ENCODE data around the gene CD207.

The CD207 gene

GRCh38 chr2:70822843-70823242 is 12.8 kb downstream of the CD207 start:
- Histone ChIP-seq H3K4me3 (no peak overlapping the region), H3K4me1 (peaks cover 0 to 38% (median 7%) of the 10 kb centered on the region in 10 experiments; a peak in 12 of 20 replicates), H4K20me1 (no peaks in the 10 kb centered on the region), H3K27ac (no peak overlapping the region), H3K27me3 (no peaks in the 10 kb centered on the region), H3K9ac (no peak overlapping the region), H3K36me3 (no peaks in the 10 kb centered on the region), H3K9me3 (replicated peaks in 1 of 11) (no peaks in the 10 kb centered on the region), H3K4me2 (peak overlapping the region in 5 of 11 experiments; percentile 2 to 65 (median 22); a peak in 7 of 22 replicates)
- no peak for TF ChIP-seq Cebpa-rat (IDR thresholded peaks at IDR 0.05)

- no peak within 1 kb of the TSS for H3K27ac ChIP-seq
- TF ChIP-seq Cebpa-rat (IDR thresholded peaks at IDR 0.05), result no peak
- peaks cover 0 to 25% (median 0%) of the 10 kb centered on the region in 10 experiments; a peak in 7 of 20 replicates for H3K4me1 ChIP-seq
- H3K36me3 ChIP-seq, result no peaks in the 10 kb centered on the region
- H4K20me1 ChIP-seq, result no peaks in the 10 kb centered on the region
- H3K9ac ChIP-seq, result no peak within 1 kb of the TSS
- no peak within 1 kb of the TSS for H3K4me2 ChIP-seq
- H3K9me3 ChIP-seq (replicated peaks in 1 of 11), result no peaks in the 10 kb centered on the region
- H3K4me3 ChIP-seq, result no peak within 1 kb of the TSS
- H3K27me3 ChIP-seq, result no peaks in the 10 kb centered on the region
Measured at GRCh38 chr2:70820499-70820898, 15.1 kb downstream of the CD207 start, which contains the start of gene CLEC4F. CLEC4F (minus strand) TSS chr2:70820599; CDS start chr2:70820523, 76 bp downstream.

- peaks cover 0 to 2% (median 0%) of the 10 kb centered on the region in 10 experiments; a peak in 4 of 20 replicates for H3K4me1 ChIP-seq
- H4K20me1 ChIP-seq, result no peaks in the 10 kb centered on the region
- no peaks in the 10 kb centered on the region for H3K36me3 ChIP-seq
- no peaks in the 10 kb centered on the region for H3K27me3 ChIP-seq
- no peak overlapping the region for H3K27ac ChIP-seq
- no peak overlapping the region for H3K4me2 ChIP-seq
- H3K9me3 ChIP-seq (replicated peaks in 1 of 11), result no peaks in the 10 kb centered on the region
- no peak overlapping the region for H3K4me3 ChIP-seq
- no peak overlapping the region for H3K9ac ChIP-seq
- no peak for TF ChIP-seq Cebpa-rat (IDR thresholded peaks at IDR 0.05)
Measured at GRCh38 chr2:70817284-70817954, 18.2 kb downstream of the CD207 start.

GRCh38 chr2:70816726-70817125 is 18.9 kb downstream of the CD207 start:
- no peaks in the 10 kb centered on the region for H3K4me1 ChIP-seq

GRCh38 chr2:70808983-70809958 is 26.3 kb downstream of the CD207 start:
- Histone ChIP-seq H3K27me3 (no peaks in the 10 kb centered on the region), H3K9ac (no peak overlapping the region), H3K36me3 (no peaks in the 10 kb centered on the region), H4K20me1 (no peaks in the 10 kb centered on the region), H3K4me1 (no peaks in the 10 kb centered on the region), H3K9me3 (replicated peaks in 1 of 11) (peaks cover 0 to 6% (median 0%) of the 10 kb centered on the region in 11 experiments; a peak in 3 of 22 replicates), H3K27ac (no peak overlapping the region), H3K4me3 (no peak overlapping the region), H3K4me2 (no peak overlapping the region)
- no peak for TF ChIP-seq Cebpa-rat (IDR thresholded peaks at IDR 0.05)

More at GRCh38 chr2:70816726-70817125, 18.9 kb downstream of the CD207 start:
- no peak for TF ChIP-seq Cebpa-rat (IDR thresholded peaks at IDR 0.05)
- H3K27ac ChIP-seq, result no peak overlapping the region
- no peaks in the 10 kb centered on the region for H3K27me3 ChIP-seq
- no peak overlapping the region for H3K4me2 ChIP-seq
- no peaks in the 10 kb centered on the region for H3K9me3 ChIP-seq (replicated peaks in 1 of 11)
- H4K20me1 ChIP-seq, result no peaks in the 10 kb centered on the region
- no peak overlapping the region for H3K9ac ChIP-seq
- no peak overlapping the region for H3K4me3 ChIP-seq
- no peaks in the 10 kb centered on the region for H3K36me3 ChIP-seq

GRCh38 chr2:70807828-70808118 is 27.8 kb downstream of the CD207 start:
- Histone ChIP-seq H3K36me3 (no peaks in the 10 kb centered on the region), H3K9ac (no peak overlapping the region), H3K4me3 (no peak overlapping the region), H3K27me3 (no peaks in the 10 kb centered on the region), H3K27ac (no peak overlapping the region), H4K20me1 (no peaks in the 10 kb centered on the region), H3K4me2 (no peak overlapping the region), H3K9me3 (replicated peaks in 1 of 11) (peaks cover 0 to 6% (median 0%) of the 10 kb centered on the region in 11 experiments; a peak in 3 of 22 replicates), H3K4me1 (no peaks in the 10 kb centered on the region)
- TF ChIP-seq Cebpa-rat (IDR thresholded peaks at IDR 0.05), result no peak

- TF ChIP-seq Cebpa-rat (IDR thresholded peaks at IDR 0.05), result no peak
Measured at GRCh38 chr2:70807102-70807827, 28.4 kb downstream of the CD207 start.

GRCh38 chr2:70806620-70807019 is 29.0 kb downstream of the CD207 start:
- no peaks in the 10 kb centered on the region for H3K27me3 ChIP-seq

More at GRCh38 chr2:70807102-70807827, 28.4 kb downstream of the CD207 start:
- Histone ChIP-seq H3K36me3 (no peaks in the 10 kb centered on the region), H4K20me1 (no peaks in the 10 kb centered on the region), H3K4me2 (no peak overlapping the region), H3K9me3 (replicated peaks in 1 of 11) (peaks cover 0 to 6% (median 0%) of the 10 kb centered on the region in 11 experiments; a peak in 3 of 22 replicates), H3K9ac (no peak overlapping the region), H3K4me3 (no peak overlapping the region), H3K27me3 (no peaks in the 10 kb centered on the region), H3K4me1 (no peaks in the 10 kb centered on the region), H3K27ac (no peak overlapping the region)

GRCh38 chr2:70806013-70806412 is 29.6 kb downstream of the CD207 start:
- Histone ChIP-seq H3K9me3 (replicated peaks in 1 of 11) (peaks cover 0 to 6% (median 0%) of the 10 kb centered on the region in 11 experiments; a peak in 3 of 22 replicates), H3K9ac (no peak overlapping the region), H3K4me2 (no peak overlapping the region), H4K20me1 (no peaks in the 10 kb centered on the region), H3K27ac (no peak overlapping the region), H3K4me1 (no peaks in the 10 kb centered on the region), H3K36me3 (no peaks in the 10 kb centered on the region), H3K27me3 (no peaks in the 10 kb centered on the region), H3K4me3 (no peak overlapping the region)
- TF ChIP-seq Cebpa-rat (IDR thresholded peaks at IDR 0.05), result no peak

More at GRCh38 chr2:70806620-70807019, 29.0 kb downstream of the CD207 start:
- Histone ChIP-seq H3K9me3 (replicated peaks in 1 of 11) (peaks cover 0 to 6% (median 0%) of the 10 kb centered on the region in 11 experiments; a peak in 3 of 22 replicates), H3K36me3 (no peaks in the 10 kb centered on the region), H3K27ac (no peak overlapping the region), H3K9ac (no peak overlapping the region), H3K4me2 (no peak overlapping the region), H3K4me1 (no peaks in the 10 kb centered on the region), H4K20me1 (no peaks in the 10 kb centered on the region), H3K4me3 (no peak overlapping the region)
- no peak for TF ChIP-seq Cebpa-rat (IDR thresholded peaks at IDR 0.05)

Measured in BLaER1 treated with 17β-estradiol and CSF1 and Interleukin-3, amounts not matched to agents 10 nM and 100 nM (cell line).